Upper lobe of right lung (tissue), 1 donor: ENCODE measurements around the gene FGGY. TPM values are rescaled to one million over a fixed set of nuclear protein-coding genes. Genes with fewer than 3 reads are reported as not detected.

Experiments used
- ATAC-seq: fragments of 200-7000 bp; cut with Tn5 transposase; one replicate; pipeline ENCODE4 v1.9.1; 2020; ENCODE audit warnings: mild to moderate bottlenecking, moderate library complexity
- DNase-seq: peaks from one replicate; pipeline ENCODE4 v3.0.0-alpha.2; 2020
- H3K27ac ChIP-seq: fragments of 200-600 bp; one replicate; pipeline ENCODE4 v1.8.0; 2022
- H3K27me3 ChIP-seq: fragments of 200-600 bp; one replicate; pipeline ENCODE4 v1.8.0; 2022; ENCODE audit warnings: mild to moderate bottlenecking
- H3K36me3 ChIP-seq: fragments of 200-600 bp; one replicate; pipeline ENCODE4 v1.8.0; 2022
- H3K4me1 ChIP-seq: fragments of 200-600 bp; one replicate; pipeline ENCODE4 v1.8.0; 2022
- H3K4me3 ChIP-seq: fragments of 200-600 bp; one replicate; pipeline ENCODE4 v1.8.0; 2022; ENCODE audit warnings: mild to moderate bottlenecking
- H3K9me3 ChIP-seq: fragments of 200-600 bp; one replicate; pipeline ENCODE4 v1.8.0; 2022
- intact Hi-C: fragments of 100-400 bp; cut with DNase I; formaldehyde crosslinking; loops from one replicate; pipeline ENCODE4 v1.11.0; 2022
- total RNA-seq: library from RNA; stranded (reverse); fragmentation: NEBNext Ultra II Directional; extraction: Animal tissue kit (Norgen Biotek cat#: 25700); gene quantifications from one replicate; pipeline ENCODE4 v1.2.1, GENCODE V29; 2021
- TF ChIP-seq, protein P1 (sequence below): fragments of 200-600 bp; IDR thresholded peaks from one replicate; pipeline ENCODE4 v1.8.0; 2022; ENCODE audit warnings: antibody characterized with exemption
- donor health status: DM: no; HTN: yes; CAD: no; lungs with severe emphysema.

The FGGY gene
- total RNA-seq, 1 donor from 2014 or later, result 39.2 TPM

DNA sequence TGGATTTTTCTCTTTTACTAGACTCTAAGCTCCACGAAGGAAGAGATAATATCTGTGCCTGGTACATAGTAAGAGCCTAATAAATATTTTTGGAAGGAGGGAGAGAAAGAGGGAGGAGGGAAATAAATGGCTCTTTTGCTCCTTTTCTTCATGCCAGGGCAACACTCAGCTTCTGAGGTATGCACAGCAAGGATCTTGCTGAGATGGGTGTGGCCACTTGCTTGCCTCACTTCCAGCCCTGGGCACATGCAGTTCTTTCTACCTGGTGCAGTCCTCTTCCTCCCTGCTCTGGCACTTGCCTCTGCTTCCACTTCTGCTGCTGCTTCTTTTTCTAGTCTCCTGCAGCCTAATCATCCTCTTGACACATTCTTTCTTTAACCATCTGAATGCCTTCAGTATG lies 148.1 kb downstream of the FGGY start:
- Histone ChIP-seq H3K36me3 (no peaks in the 10 kb centered on the region), H3K9me3 (no peaks in the 10 kb centered on the region), H3K27me3 (no peaks in the 10 kb centered on the region), H3K4me1 (peaks cover 8% of the 10 kb centered on the region), H3K4me3 (no peak overlapping the region), H3K27ac (peak overlapping the region; percentile 32)
- intact Hi-C loops, result no loop called here
- DNase-seq (peak; percentile 77), ATAC-seq (peak; percentile 99)
- TF ChIP-seq, protein P1, sequence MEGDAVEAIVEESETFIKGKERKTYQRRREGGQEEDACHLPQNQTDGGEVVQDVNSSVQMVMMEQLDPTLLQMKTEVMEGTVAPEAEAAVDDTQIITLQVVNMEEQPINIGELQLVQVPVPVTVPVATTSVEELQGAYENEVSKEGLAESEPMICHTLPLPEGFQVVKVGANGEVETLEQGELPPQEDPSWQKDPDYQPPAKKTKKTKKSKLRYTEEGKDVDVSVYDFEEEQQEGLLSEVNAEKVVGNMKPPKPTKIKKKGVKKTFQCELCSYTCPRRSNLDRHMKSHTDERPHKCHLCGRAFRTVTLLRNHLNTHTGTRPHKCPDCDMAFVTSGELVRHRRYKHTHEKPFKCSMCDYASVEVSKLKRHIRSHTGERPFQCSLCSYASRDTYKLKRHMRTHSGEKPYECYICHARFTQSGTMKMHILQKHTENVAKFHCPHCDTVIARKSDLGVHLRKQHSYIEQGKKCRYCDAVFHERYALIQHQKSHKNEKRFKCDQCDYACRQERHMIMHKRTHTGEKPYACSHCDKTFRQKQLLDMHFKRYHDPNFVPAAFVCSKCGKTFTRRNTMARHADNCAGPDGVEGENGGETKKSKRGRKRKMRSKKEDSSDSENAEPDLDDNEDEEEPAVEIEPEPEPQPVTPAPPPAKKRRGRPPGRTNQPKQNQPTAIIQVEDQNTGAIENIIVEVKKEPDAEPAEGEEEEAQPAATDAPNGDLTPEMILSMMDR, result no peak

- peaks cover 8% of the 10 kb centered on the region for H3K4me1 ChIP-seq
- H3K27ac ChIP-seq, result no peak overlapping the region
- ATAC-seq (no peak), DNase-seq (no peak)
- no peaks in the 10 kb centered on the region for H3K27me3 ChIP-seq
- TF ChIP-seq, protein P1, result no peak
- H3K4me3 ChIP-seq, result no peak overlapping the region
- H3K9me3 ChIP-seq, result no peaks in the 10 kb centered on the region
- H3K36me3 ChIP-seq, result no peaks in the 10 kb centered on the region
- intact Hi-C loops, result no loop called here
Measured at GRCh38 chr1:59446257-59446901, 149.5 kb downstream of the FGGY start.

DNA sequence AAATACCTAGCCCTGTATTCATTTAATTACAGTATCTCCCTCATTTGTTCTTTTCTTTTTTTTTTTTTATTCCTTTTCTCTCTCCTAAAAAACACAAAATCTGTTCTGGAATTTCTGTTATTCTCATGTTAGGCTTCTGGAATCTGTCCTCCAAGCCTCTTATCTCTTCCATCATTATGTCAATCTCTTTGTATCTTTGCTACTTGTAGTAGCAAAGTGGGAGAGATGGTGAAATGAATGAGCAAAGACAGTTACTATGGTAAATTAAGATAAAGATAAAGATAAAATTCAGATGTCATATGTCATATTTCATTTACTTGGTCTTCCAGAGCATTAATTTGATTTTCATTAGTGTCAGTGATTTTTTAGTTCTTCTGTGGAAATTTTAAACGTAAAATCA lies 155.1 kb downstream of the FGGY start:
- DNase-seq (no peak), ATAC-seq (no peak)
- intact Hi-C loops, result no loop called here
- H3K36me3 ChIP-seq, result no peaks in the 10 kb centered on the region
- H3K27ac ChIP-seq, result no peak overlapping the region
- no peaks in the 10 kb centered on the region for H3K4me1 ChIP-seq
- H3K4me3 ChIP-seq, result no peak overlapping the region
- no peaks in the 10 kb centered on the region for H3K9me3 ChIP-seq
- TF ChIP-seq, protein P1, result no peak
- no peaks in the 10 kb centered on the region for H3K27me3 ChIP-seq

DNA sequence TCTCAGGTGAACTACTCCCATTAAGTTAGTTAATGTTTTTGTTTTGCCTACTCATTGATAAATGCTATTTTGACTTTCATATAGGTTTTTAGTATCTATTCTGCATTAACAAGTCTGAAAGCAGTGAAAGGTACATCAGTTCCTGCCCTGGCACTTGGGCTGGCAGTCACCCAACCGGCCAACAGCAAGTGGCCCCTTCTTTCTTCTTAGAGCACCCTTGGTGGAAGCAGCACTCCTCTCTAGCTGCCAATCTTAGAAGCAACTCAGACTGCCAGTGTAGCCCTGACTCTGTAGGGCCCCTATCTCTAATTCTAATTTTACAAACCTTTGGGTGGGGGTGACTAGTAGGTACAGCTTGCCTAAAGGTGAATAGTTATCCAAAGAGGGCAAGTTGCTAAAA lies 155.7 kb downstream of the FGGY start:
- TF ChIP-seq, protein P1, result no peak
- Histone ChIP-seq H3K4me1 (no peaks in the 10 kb centered on the region), H3K36me3 (no peaks in the 10 kb centered on the region), H3K27me3 (no peaks in the 10 kb centered on the region), H3K9me3 (no peaks in the 10 kb centered on the region), H3K27ac (no peak overlapping the region), H3K4me3 (no peak overlapping the region)
- DNase-seq (peak; percentile 76), ATAC-seq (peak; percentile 68)
- intact Hi-C loops, result no loop called here

DNA sequence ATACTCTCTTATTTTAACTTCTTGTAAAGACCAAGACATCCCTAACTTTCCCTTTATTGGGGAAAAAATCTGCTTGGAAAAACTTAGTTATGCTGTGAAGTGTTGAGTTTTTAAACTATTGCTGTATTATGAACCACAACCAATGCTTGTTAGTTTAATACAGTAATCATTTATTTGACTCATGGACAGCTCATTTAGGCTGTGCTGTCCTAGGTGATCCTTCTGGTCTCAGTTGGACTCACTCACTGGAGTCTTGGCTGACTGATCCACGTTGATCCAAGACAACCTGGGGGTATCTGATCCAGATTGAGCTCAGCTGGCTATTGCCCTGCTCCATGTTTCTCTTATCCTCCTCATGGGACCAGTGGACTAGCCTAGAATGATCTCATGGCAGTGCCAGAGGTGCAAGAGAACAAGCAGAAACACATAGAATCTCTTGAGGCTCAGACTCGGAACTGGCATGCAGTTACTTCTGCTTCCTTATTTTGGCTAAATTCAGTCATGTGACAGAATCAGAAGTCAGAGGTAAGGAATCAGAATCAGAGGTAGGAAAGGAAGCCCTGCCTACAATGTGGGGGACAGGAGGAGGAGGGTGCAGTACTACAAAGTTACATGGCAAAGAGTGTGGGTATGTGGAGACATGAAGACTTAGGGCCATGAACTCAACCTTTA lies 156.5 kb downstream of the FGGY start:
- TF ChIP-seq, protein P1, result no peak
- ATAC-seq, result peak; percentile 60

More for the DNA sequence above, 156.5 kb downstream of the FGGY start:
- H3K9me3 ChIP-seq, result no peaks in the 10 kb centered on the region
- intact Hi-C loops, result no loop called here
- DNase-seq, result no peak
- no peak overlapping the region for H3K4me3 ChIP-seq
- H3K36me3 ChIP-seq, result no peaks in the 10 kb centered on the region
- no peak overlapping the region for H3K27ac ChIP-seq
- H3K4me1 ChIP-seq, result no peaks in the 10 kb centered on the region
- no peaks in the 10 kb centered on the region for H3K27me3 ChIP-seq
